IPS-18a (cell line): Measurements from ENCODE around the gene TSPO.

ENCODE experiments used
- H3K27ac ChIP-seq: one replicate; pipeline ENCODE4 v1.5.1; 2013; ENCODE audit warnings: low read length
- H3K27me3 ChIP-seq: one replicate; pipeline ENCODE4 v1.6.1; 2013; ENCODE audit warnings: mild to moderate bottlenecking, low read length; ENCODE audit not compliant: control insufficient read depth, insufficient read depth
- H3K36me3 ChIP-seq: one replicate; pipeline ENCODE4 v1.6.1; 2013; ENCODE audit warnings: low read depth, low read length; ENCODE audit not compliant: control insufficient read depth
- H3K4me1 ChIP-seq: one replicate; pipeline ENCODE4 v1.6.1; 2013; ENCODE audit warnings: low read depth, low read length; ENCODE audit not compliant: control insufficient read depth
- H3K4me3 ChIP-seq: one replicate; pipeline ENCODE4 v1.5.1; 2013; ENCODE audit warnings: low read length
- H3K9ac ChIP-seq: one replicate; pipeline ENCODE4 v1.6.1; 2013; ENCODE audit warnings: mild to moderate bottlenecking, low read length, moderate library complexity
- H3K9me3 ChIP-seq: one replicate; pipeline ENCODE4 v1.6.1; 2013; ENCODE audit warnings: low read depth, low read length; ENCODE audit not compliant: control insufficient read depth

TSPO gene

DNA sequence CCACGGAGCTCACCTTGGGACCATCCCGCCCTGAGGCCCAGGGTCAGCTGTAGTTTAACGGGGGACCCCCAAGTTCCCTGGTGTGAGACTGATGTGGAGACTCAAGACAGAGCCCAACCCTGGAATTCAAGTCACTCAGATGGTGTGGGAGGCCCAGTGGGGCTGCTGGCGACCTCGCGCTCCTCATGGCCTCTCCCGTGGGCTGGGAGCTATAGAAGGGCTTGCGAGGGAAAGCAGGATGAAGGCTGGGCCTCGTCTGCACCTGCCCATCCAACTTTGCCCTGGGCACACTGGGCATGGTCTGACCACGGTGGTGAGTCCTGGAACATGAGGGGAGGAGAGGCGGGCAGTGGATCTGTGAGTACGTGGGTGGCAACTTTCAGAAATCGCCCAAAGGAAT lies 49.2 kb downstream of the TSPO start:
- Histone ChIP-seq H3K27me3 (no peaks in the 10 kb centered on the region), H3K27ac (no peak overlapping the region), H3K9me3 (no peaks in the 10 kb centered on the region), H3K36me3 (no peaks in the 10 kb centered on the region), H3K9ac (no peak overlapping the region), H3K4me1 (no peaks in the 10 kb centered on the region), H3K4me3 (no peak overlapping the region)

DNA sequence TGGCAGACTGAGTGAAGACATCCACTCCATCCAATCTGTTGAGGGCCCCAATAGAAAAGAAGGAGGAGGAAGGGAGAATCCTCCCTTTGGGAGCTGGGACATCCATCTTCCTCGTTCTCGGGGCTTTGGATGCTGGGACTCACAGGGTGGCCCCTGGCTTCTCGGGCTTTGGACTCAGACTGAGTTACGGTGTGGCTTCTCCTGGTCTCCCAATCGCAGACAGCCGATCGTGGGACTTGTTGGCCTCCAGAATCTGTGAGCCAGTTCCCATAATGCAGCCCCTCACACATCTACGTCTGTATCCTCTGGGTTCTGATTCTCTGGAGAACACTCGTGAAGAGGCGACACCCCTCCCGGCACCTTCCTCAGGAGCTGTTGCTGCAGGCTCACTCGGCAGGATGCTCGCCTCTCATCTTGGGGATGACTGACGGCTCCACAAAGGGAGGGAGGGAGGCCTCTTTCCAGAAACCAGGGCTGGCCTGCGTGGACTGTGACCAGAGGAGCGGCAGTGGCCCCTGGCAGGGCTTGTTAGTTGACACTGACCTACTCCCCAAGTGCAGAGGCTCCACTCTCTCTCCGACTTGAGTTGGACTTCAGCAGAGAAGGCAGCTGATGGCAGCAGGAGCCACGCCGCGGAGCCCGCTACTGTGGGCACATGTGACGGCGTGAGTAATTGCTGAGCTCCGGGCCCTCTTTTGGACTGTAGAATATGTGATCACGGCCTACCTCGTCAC lies 50.3 kb downstream of the TSPO start:
- H3K9me3 ChIP-seq = no peaks in the 10 kb centered on the region
- H3K4me1 ChIP-seq = no peaks in the 10 kb centered on the region
- no peaks in the 10 kb centered on the region for H3K27me3 ChIP-seq
- H3K4me3 ChIP-seq = no peak overlapping the region
- H3K27ac ChIP-seq = no peak overlapping the region
- H3K36me3 ChIP-seq = no peaks in the 10 kb centered on the region
- H3K9ac ChIP-seq = no peak overlapping the region

DNA sequence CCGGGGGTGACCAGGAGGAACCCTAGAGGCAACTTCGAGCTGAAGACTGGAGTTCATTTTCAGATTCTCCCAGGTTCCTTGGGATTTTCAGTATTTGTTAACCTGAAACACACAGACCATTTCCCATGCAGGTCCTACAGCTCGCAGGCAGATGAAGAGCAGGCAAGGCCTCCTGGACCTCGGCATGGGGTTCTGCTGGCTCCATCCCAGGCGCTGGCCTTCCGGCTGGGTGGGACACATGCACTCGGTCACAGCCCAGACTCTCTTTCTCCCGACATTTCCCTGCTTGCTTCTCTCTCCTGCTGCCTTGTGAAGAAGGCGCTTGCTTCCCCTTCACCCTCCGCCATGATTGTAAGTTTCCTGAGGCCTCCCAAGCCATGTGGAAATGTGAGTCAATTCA lies 51.0 kb downstream of the TSPO start:
- Histone ChIP-seq H3K4me1 (no peaks in the 10 kb centered on the region), H3K9ac (no peak overlapping the region), H3K4me3 (no peak overlapping the region), H3K27ac (no peak overlapping the region), H3K27me3 (no peaks in the 10 kb centered on the region), H3K36me3 (no peaks in the 10 kb centered on the region), H3K9me3 (no peaks in the 10 kb centered on the region)

DNA sequence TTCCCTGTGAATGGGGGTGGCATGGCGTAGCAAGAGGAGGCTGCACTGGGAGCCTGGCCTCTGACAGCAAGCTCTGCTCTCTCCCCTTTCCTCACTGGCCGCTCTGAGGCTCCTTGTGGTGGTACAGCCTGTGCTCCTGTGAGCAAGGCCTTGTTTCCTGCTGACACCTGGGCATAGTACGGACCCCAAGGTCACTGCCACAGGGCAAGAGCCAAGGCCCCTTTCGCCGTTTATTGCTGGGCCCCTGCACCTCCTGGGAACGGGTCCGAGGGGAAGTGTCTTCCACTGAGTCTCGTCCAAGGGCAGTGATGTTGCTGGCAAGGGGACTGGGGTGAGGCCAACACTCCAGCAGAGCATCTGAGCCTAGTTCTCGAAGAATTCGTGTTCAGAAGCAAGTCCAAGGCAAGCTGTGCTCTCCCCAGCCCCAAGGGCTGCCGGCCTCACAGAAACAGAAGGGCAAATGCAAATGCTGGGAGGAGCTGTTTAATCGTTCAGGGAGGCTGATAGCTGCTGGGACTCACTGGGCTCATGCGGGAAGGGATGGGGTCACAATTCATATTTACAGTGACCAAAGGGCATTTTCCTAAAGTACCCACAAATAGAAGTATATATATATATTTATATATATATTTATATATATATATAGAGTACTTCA lies 51.5 kb downstream of the TSPO start:
- Histone ChIP-seq H3K4me3 (no peak overlapping the region), H3K36me3 (no peaks in the 10 kb centered on the region), H3K27ac (no peak overlapping the region), H3K27me3 (no peaks in the 10 kb centered on the region), H3K4me1 (no peaks in the 10 kb centered on the region), H3K9me3 (no peaks in the 10 kb centered on the region), H3K9ac (no peak overlapping the region)

DNA sequence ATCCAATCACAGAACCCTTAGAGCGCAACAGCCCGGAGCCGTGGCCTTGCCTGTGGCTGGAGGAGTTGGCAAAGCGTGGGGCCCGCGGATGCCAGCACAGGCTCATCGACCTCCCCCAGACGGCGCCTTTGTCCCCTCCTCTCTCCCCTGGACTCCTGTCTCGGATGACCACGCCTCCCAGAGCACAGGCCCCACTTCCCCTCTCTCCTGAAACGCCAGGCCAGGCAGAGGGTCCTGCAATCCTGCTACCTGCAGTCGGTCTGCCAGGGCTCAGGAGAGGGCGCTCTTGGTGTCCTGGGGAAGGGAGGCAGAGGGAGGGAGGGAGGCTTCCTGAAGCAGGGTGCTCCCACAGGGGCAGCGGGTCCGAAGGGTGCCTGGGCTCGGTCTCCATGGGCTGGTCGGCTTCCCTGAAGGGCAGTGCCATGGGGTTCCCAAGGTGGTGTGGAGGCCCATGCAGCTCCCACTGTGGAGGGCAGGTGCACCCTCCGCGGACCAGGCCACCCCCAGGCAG lies 52.2 kb downstream of the TSPO start:
- Histone ChIP-seq H3K27me3 (no peaks in the 10 kb centered on the region), H3K9me3 (no peaks in the 10 kb centered on the region), H3K4me3 (no peak overlapping the region), H3K27ac (no peak overlapping the region), H3K36me3 (no peaks in the 10 kb centered on the region), H3K9ac (no peak overlapping the region), H3K4me1 (no peaks in the 10 kb centered on the region)

DNA sequence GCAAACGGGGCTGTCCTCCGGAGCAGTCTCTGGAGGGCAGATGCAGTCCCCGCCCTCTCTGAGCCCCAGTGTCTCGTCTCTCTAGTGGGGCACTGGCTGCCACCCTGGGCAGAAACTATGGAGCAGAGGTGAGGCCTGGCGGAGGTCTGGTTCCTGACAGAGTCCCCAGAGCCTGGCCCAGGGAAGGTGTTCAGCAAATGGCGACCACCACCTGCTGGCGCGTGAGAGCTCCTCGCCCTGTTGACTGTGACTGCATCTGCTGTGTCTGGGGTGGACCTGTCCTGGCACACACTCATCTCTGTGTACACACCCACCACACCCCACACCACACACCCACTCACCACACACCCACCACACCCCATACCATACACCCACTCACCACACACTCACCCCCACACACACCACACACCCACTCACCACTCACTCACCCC lies 53.9 kb downstream of the TSPO start:
- H3K36me3 ChIP-seq = no peaks in the 10 kb centered on the region
- H3K4me1 ChIP-seq = no peaks in the 10 kb centered on the region
- no peak overlapping the region for H3K4me3 ChIP-seq
- H3K9me3 ChIP-seq = no peaks in the 10 kb centered on the region
- no peak overlapping the region for H3K9ac ChIP-seq
- no peaks in the 10 kb centered on the region for H3K27me3 ChIP-seq
- no peak overlapping the region for H3K27ac ChIP-seq

DNA sequence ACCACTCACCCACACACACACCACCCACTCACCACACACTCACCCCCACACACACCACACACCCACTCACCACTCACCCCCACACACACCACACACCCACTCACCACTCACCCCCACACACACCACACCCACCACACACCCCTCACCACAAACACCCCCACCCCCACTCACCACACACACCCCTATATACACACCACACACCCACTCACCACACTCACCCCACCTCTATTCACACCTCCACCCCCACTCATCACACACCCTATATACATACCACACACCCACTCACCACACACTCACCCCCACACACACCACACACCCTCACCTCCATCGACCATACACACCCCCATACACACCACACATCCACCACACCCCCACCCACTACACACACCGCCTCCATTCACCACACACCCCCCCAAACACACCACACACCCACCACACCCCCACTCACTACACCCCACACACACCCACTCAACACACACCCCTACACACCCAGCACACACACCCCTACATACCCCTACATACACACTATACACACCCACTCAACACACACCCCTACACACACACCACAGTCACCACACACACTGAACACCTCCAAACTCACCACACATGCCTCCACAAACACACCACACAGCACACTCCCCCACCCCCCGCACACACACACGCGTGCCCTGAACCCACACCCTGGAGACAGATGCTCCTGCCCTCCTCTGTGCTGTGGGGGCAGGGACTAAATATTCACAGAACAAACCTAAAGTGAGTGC lies 54.6 kb downstream of the TSPO start:
- Histone ChIP-seq H3K36me3 (no peaks in the 10 kb centered on the region), H3K9ac (no peak overlapping the region), H3K27ac (no peak overlapping the region), H3K27me3 (no peaks in the 10 kb centered on the region), H3K4me1 (no peaks in the 10 kb centered on the region), H3K9me3 (no peaks in the 10 kb centered on the region), H3K4me3 (no peak overlapping the region)

DNA sequence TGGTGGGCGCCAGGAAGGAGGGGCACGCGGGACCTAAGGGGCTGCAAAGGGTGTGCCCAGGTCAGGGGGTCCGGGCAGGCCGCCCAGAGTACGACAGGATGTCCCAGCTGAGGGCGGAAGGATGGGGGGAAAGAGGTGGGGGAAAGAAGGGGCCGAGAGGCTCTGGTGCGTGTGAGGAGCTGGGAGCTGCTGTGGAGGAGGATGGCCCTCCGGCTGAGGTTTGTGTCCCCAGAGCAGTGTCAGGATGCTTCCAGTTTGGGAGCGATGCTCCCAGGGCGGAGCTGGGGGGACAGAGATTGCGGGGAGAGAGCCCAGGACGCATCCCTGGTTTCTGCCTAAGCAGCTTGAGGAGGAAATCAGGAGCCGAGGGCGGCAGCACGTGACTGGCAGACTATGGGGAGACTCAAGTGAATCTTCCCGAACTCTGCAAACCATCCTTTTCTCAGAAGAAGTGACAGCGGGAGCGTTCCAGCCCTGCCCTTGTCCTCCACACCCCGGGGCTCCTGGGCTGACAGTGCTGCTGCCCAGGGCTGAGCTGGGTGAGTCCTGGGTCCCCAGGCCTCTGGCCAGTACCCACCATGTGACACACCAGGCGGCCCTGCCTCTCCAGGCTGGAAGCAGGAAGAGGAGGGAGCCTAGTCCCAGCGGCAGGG lies 55.3 kb downstream of the TSPO start:
- Histone ChIP-seq H3K9ac (no peak overlapping the region), H3K36me3 (no peaks in the 10 kb centered on the region), H3K4me1 (no peaks in the 10 kb centered on the region), H3K27me3 (no peaks in the 10 kb centered on the region), H3K4me3 (no peak overlapping the region), H3K9me3 (no peaks in the 10 kb centered on the region), H3K27ac (no peak overlapping the region)

DNA sequence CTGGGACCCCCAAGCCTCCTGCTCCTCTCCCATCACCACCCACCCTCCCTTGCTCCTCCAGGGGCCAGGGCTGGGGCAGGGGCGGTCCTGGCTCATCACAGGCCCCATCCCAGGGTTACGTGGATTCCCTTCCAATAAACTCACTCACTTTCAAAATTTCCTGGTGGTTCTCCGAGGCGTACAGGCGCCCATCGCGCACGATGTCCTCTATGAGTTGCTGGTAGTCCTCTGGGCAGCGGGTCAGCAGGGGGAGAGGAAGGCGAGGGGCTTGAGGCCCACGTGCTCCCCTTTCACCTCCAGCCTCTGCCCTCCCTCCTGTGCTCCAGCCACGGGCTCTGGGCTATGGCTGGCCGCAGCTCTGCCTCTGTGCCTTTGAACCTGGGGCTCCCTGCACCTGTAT lies 56.0 kb downstream of the TSPO start:
- Histone ChIP-seq H3K36me3 (no peaks in the 10 kb centered on the region), H3K4me3 (no peak overlapping the region), H3K9ac (no peak overlapping the region), H3K27me3 (no peaks in the 10 kb centered on the region), H3K4me1 (no peaks in the 10 kb centered on the region), H3K27ac (no peak overlapping the region), H3K9me3 (no peaks in the 10 kb centered on the region)

DNA sequence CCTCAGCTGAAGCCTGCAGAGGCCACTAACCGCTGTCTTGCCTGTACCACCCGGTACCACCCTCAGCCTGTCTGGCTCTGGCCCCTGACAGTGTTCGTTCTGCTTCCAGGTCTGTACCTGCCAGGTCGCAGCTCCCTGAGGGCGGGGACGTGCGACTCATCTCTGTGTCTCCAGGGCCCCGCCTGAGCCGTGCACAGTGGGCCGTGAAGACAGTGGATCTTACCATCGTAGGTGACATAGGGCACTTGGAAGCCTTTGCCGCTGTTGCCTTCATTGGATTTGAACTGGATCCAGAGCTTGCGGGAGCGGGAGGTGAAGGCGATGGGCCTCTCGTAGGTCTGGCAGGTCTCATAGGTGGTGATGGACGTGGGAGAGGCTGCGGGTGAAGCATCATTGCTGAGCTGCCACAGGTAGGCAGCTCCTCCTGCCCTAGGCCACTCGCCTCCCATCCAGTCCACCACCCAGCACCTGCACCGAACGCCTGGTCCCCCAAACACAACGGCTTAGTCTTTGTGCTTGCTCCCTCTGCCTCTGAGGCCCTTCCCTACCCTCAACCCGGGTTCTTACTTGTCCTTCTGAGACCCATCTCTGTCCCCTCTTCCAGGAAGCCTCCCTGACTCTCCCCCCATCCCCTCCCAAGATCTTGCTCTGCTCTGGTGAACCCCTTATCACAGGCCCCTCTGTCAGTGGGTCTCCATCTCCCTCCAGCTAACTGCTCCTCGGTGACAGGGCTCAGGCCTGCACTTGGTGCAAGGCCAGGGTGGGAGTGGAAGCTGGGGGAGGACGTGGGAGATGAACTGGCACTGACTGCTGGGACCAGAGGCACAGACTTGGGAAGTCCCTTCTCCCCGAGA lies 56.7 kb downstream of the TSPO start:
- Histone ChIP-seq H3K9me3 (no peaks in the 10 kb centered on the region), H3K4me1 (no peaks in the 10 kb centered on the region), H3K27ac (no peak overlapping the region), H3K27me3 (no peaks in the 10 kb centered on the region), H3K4me3 (no peak overlapping the region), H3K36me3 (no peaks in the 10 kb centered on the region), H3K9ac (no peak overlapping the region)
